Motor neuron (in vitro differentiated cells): ENCODE results near the gene CLSTN2. TPM values are rescaled to one million over a fixed set of nuclear protein-coding genes. Genes with fewer than 3 reads are reported as not detected.
A peak's percentile ranks its signal among the peaks of the same experiment; 100 is the strongest.

Experiments
- ATAC-seq, 8 experiments: fragments of 200-7000 bp; cut with Tn5 transposase; replicated peaks in 6 of 8; 2 replicates each; pipeline ENCODE4 v1.8.0; 2021; ENCODE audit warnings: mild to moderate bottlenecking in 8 of 8, moderate library complexity in 8 of 8
- H3K27ac ChIP-seq, 2 donors: fragments of 250-450 bp; sonication (Bioruptor Pico); 2 replicates each; pipeline ENCODE4 v1.9.0; 2021; ENCODE audit warnings: antibody characterized with exemption in 2 of 2, mild to moderate bottlenecking in 2 of 2, moderate library complexity in 1 of 2
- H3K4me1 ChIP-seq, 2 donors: fragments of 250-450 bp; sonication (Bioruptor Pico); replicated peaks in 1 of 2; 2 replicates each; pipeline ENCODE4 v1.6.1; 2021; ENCODE audit warnings: antibody characterized with exemption in 2 of 2, mild to moderate bottlenecking in 2 of 2, moderate library complexity in 1 of 2
- H3K4me3 ChIP-seq, 5 donors: fragments of 250-450 bp; sonication (Bioruptor Pico); 2 replicates each; pipeline ENCODE4 v1.9.0; 2021; ENCODE audit warnings: antibody characterized with exemption in 5 of 5, mild to moderate bottlenecking in 5 of 5, moderate library complexity in 4 of 5
- WGBS, 10 experiments: fragments of 450-650 bp; shearing (Covaris generic); methylation state at CpG; one replicate each; pipeline ENCODE4 v1.0.0; 2022; 5-methylcytosine and 5-hydroxymethylcytosine counted together
- in situ Hi-C, 9 experiments: fragments of 400-800 bp; cut with MboI; loops; one replicate each; pipeline ENCODE4 v1.15.0; 2021; ENCODE audit warnings: low sequenced_read_pairs in 9 of 9, low pct_unique_long_range_greater_than_20kb in 2 of 9; ENCODE audit not compliant: unreplicated experiment in 9 of 9
- total RNA-seq, 8 experiments: library from RNA; unstranded; fragments of 300-600 nt; gene quantifications; 2 replicates each; pipeline versions ENCODE4 v1.2.3 to v1.2.4, GENCODE V29; 2022

The CLSTN2 gene
- total RNA-seq, 8 experiments from 2014 or later = 1.2 to 125 (median 27.9) TPM

DNA sequence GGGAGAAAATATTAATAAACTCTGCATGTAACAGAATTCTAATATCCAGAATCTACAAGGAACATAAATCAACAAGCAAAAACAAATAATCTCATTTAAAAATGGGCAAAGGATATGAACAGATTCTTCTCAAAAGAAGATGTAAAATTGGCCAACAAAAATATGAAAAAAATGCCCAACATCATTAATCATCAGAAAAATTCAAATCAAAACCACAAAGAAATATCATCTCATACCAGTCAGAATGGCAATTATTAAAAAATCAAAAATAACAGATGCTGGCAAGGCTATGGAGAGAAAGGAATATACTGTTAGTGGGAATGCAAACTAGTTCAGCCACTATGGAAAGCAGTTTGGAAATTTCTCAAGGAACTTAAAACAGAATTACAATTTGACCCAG, 592.2 kb downstream of the CLSTN2 start:
- H3K27ac ChIP-seq = no peak overlapping the region
- no peak overlapping the region for H3K4me3 ChIP-seq
- no peak for ATAC-seq
- in situ Hi-C loops = no loop called here
- peaks cover 0 to 6% of the 10 kb centered on the region in 2 donors for H3K4me1 ChIP-seq

DNA sequence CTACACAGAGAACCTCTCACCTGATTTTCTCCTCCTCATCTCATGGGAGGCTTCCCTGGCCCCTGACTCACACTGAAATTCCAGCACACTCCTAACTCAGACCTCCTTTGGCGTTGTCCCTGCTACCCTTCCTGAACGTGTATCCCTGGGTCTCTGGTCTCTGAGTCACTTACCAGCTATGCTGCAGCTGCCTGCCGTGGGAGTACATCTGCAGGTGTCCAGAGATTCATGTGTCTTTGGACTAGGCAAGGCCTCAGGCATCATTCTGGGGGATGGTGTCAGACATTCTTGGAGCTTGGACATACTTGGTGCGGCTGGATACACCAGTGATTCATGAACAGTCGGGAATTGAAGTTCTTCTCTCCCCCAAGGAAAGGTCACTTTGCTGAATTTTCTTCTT, 594.1 kb downstream of the CLSTN2 start:
- peak in 1 of 8 experiments; percentile 76 for ATAC-seq
- Histone ChIP-seq H3K27ac (no peak overlapping the region), H3K4me3 (no peak overlapping the region), H3K4me1 (peaks cover 0 to 6% of the 10 kb centered on the region in 2 donors)
- WGBS, 10 experiments = 0 to 95% (median 82%) methylated on average over 1 to 5 of the region's 5 CpGs; no CpG with 5 or more reads in 1 of the 10 experiments
- in situ Hi-C loops = no loop called here

DNA sequence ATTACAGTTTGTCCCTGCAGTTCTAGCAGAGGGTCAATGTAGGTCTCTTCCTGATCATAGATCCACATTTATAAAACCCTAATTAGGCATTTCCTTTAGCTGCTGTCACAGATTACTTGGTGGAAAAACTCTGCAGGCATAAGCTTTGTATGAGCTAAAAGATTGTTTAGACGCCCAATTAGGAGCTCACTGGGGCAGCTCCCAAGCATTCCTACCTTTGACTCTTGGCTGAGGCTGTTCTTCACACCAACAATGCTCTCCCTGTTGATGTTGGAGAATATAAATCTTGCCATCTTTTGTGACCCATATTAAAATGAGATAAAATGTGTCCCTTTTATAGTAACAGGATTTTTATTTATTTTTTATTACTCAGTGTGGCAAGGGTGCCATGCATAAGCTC, 594.6 kb downstream of the CLSTN2 start:
- Histone ChIP-seq H3K27ac (no peak overlapping the region), H3K4me3 (no peak overlapping the region), H3K4me1 (peaks cover 0 to 6% of the 10 kb centered on the region in 2 donors)
- in situ Hi-C loops = no loop called here
- 0 to 100% (median 20%) methylated on average over 1 of the region's 1 CpG; no CpG with 5 or more reads in 3 of the 10 experiments for WGBS, 10 experiments
- ATAC-seq = no peak

DNA sequence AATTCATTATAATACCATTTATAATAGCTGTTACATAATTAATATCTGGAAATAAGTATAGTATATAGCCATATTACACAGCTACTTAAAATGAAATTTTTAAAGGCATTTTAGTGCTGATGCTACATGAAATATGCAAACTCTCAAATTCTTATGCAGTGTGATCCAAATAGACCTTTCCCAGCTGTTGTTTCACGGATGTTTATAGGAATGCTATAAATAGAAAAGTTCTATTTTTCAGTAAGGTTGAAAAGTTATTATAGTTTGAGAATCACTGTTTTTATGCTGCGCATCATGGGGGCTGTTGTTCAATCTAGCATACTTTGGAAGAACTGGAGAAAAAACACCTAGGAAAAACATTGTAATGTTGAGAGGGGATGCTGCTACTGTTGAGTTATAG, 595.1 kb downstream of the CLSTN2 start:
- no peak overlapping the region for H3K4me3 ChIP-seq
- in situ Hi-C loops = no loop called here
- WGBS, 10 experiments = 0 to 100% (median 62%) methylated on average over 1 to 2 of the region's 2 CpGs; no CpG with 5 or more reads in 1 of the 10 experiments
- no peak overlapping the region for H3K27ac ChIP-seq
- peaks cover 0 to 6% of the 10 kb centered on the region in 2 donors for H3K4me1 ChIP-seq
- ATAC-seq = no peak

DNA sequence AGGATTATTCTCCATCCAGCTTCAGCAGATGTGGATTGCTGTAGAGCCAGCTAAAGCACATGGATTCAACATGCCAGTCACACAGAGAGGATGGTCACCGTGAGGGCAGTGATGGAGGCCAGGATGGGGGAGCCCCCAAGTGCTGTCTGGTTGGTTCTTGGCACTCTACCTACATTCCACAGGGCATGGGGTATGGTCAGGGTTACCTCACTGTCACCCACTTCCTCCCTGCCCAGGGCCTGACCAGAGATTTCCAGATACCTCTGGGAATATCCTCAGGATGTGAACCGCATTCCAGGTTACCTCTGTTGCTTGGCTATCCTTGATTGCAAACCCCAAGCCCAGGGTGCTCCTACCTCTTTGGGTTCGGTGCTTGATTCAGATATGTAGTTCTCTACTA, 595.6 kb downstream of the CLSTN2 start:
- 0 to 93% (median 83%) methylated on average over 2 to 3 of the region's 3 CpGs; no CpG with 5 or more reads in 7 of the 10 experiments for WGBS, 10 experiments
- Histone ChIP-seq H3K27ac (no peak overlapping the region), H3K4me3 (no peak overlapping the region), H3K4me1 (peaks cover 0 to 6% of the 10 kb centered on the region in 2 donors)
- in situ Hi-C loops = no loop called here
- ATAC-seq = no peak

DNA sequence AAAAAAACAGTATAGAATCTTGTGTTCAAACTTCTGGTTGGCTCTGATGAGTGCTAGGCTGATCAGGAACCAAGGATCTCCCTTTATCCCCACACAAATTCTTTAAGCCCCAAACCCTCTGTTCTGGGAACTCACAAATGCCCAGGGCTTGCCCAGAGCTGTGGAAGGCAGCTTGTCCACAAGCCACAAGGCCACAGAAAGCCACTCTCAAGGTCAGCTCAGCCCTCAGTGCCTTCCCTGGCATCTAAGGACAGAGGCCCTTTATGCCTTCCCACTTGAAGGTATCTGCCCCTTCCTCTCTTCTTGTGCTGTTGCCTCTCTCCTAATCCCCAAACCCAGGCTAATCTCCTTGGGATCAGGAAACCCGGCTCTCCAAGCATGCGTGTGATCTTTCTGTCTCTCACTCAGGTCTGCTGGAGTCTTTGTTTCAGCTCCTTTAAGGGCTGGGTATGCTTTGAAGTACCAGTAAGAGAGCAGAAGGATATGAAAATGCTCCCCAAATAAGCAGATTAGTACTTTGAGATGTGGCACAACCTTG, 597.9 kb downstream of the CLSTN2 start:
- 0 to 100% (median 49%) methylated on average over 1 to 2 of the region's 2 CpGs; no CpG with 5 or more reads in 6 of the 10 experiments for WGBS, 10 experiments
- Histone ChIP-seq H3K4me3 (no peak overlapping the region), H3K27ac (no peak overlapping the region), H3K4me1 (peaks cover 0 to 6% of the 10 kb centered on the region in 2 donors)
- no peak for ATAC-seq
- in situ Hi-C loops = no loop called here

DNA sequence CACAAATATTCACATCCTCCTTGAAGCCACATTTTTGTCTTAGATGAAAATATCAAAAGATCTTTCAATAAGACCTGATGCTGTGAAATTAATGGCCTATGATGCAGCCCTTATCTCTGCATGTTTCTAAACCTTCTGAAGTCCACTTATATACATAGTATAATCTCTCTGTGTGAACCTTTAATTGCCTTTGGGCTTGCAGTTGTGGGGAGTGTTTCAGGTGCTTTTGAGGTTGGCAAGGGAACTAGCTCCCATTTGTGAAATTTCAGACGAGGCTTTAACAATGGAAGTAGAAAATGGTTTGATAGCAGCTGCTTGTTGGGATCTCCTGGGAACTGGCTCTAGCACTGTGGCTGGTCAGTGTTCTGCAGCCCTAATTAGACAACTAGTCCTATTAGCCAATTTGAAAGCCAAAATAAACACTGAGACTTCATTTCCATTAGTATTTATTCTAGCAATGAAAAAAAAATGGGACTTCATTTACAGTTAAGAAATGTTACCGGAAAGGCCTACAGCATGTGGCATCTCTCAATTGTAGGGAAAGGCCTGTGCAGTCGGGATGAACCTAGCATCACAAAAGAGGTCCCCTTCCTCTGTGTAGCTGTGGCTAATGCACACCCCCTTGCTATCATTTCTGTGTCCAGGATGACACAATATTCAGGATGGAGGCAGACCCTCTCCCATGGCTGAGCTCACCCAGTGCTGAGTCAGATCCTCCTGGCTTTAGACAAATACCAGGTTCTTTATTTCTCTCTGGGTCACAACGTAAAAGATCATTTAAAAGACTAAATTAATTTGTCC, 602.1 kb downstream of the CLSTN2 start:
- Histone ChIP-seq H3K4me1 (no peaks in the 10 kb centered on the region), H3K27ac (no peak overlapping the region), H3K4me3 (no peak overlapping the region)
- in situ Hi-C loops = no loop called here
- 26 to 100% (median 77%) methylated on average over 1 to 4 of the region's 4 CpGs; no CpG with 5 or more reads in 1 of the 10 experiments for WGBS, 10 experiments
- peak in 5 of 8 experiments; percentile 59 to 100 (median 83) for ATAC-seq

DNA sequence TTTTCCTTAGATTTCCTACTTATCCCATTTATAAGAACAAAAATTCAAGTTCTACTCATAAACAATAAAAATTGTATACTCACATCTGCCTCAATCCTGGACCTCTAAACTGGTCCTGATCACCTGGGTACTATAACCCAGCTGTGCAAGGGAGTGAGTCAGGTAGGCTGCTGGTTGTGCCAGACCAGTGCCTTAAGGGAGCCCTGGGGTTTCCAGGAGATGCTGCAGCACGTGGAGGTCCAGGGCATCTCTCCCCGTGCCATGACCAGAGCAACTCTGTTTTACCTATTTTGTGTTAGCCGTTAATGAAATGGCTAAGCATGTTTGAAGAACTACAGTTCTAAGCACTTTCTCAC, 602.7 kb downstream of the CLSTN2 start:
- ATAC-seq = peak in 2 of 8 experiments; percentile 57 to 66
- WGBS, 10 experiments = 8 to 95% (median 83%) methylated on average over 1 to 3 of the region's 3 CpGs; no CpG with 5 or more reads in 5 of the 10 experiments
- in situ Hi-C loops = no loop called here
- Histone ChIP-seq H3K4me1 (no peaks in the 10 kb centered on the region), H3K4me3 (no peak overlapping the region), H3K27ac (no peak overlapping the region)

DNA sequence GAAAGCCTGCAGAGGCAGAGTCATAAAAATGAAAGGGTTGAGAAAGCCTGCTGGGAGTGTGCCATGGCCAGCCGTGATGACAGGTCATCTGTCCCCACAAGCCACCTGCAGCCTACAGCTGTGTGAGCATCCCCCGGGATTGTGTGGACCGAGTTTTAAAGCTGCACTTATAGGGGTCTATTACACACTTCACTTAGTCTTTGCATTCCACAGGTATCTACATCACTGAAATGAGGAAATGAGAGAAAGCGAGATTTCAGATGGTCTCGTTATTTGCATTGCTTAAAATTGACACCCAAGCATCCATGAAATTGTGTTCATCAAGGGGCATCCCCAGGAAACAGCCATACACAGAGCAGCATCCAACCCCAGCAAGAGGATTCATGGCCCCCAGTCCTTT, 605.3 kb downstream of the CLSTN2 start:
- Histone ChIP-seq H3K27ac (no peak overlapping the region), H3K4me3 (no peak overlapping the region), H3K4me1 (no peaks in the 10 kb centered on the region)
- in situ Hi-C loops = no loop called here
- WGBS, 10 experiments = 0 to 100% (median 75%) methylated on average over 1 to 5 of the region's 5 CpGs; no CpG with 5 or more reads in 4 of the 10 experiments
- no peak for ATAC-seq

DNA sequence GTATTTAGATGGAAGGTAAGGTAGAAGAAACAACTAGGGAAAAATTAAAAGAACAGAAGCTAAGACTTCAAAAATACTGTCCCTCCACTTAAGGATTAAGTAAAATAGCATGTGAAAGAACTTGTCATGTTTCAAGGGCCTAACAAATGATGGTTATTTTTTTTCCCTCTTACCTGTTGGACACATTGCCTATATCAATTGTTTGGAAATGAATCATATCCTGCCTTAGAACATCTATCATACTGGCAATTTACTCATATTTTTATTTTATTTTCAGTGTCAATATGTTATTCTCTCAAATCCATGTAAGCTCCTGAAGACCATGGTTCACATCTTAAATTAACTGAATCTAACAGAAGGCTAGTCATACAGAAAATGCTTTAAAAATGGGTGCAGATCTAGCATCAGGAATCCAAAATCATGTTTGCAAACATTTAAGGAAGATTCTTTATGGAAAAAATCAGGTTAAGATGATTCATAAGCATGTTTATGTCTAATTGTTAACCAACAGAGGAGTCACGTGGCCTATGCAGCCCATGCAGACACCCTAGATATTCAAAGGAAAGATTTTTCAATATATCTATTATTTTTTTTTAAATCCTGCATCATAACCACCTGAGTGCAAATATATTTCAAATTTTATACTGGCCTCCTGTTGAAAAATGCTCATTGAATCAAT, 607.1 kb downstream of the CLSTN2 start:
- no peak for ATAC-seq
- 0 to 100% (median 91%) methylated on average over 1 of the region's 1 CpG; no CpG with 5 or more reads in 5 of the 10 experiments for WGBS, 10 experiments
- Histone ChIP-seq H3K4me3 (no peak overlapping the region), H3K27ac (no peak overlapping the region), H3K4me1 (no peaks in the 10 kb centered on the region)
- in situ Hi-C loops = no loop called here

DNA sequence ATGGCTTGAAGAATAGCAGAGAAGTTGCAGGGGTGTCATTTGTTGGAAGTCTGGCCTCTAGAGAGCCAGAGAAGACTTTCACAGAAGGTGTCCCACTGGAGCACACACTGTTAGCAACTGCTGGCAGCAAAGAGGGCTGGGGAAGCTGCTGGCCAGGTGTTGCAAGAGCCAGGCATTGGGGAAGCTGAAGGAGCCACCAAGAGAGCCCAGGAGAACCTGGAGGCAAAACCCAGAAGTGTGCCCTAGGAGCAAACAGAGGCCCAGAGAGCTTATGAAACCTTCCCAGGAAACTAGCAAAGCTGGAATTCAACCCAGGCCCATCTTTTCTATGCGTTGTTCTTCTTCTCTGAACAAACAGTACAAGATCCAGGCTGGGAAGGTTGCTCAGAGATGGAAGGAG, 610.2 kb downstream of the CLSTN2 start:
- 0 to 100% (median 100%) methylated on average over 1 of the region's 1 CpG; no CpG with 5 or more reads in 5 of the 10 experiments for WGBS, 10 experiments
- Histone ChIP-seq H3K4me3 (no peak overlapping the region), H3K27ac (no peak overlapping the region), H3K4me1 (no peaks in the 10 kb centered on the region)
- in situ Hi-C loops = no loop called here
- no peak for ATAC-seq

DNA sequence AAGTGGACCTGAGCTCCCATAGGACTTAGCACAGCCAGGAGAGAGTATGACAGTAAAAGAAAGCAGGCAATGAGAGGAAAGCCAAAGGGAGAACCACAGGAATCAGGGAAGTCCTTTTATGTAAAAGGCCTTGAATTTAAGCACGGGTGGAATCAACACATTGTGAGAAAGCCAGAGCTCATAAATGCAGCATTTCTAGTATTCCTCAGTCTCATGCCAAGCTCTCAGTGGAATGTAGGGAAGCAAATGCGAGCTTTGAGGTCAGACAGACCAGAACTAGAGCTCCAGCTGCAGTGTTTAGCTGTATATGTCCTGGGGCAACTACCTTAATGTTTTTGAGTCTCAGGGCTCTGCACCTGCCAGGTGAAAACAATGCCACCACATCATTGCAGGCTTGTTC, 610.8 kb downstream of the CLSTN2 start:
- Histone ChIP-seq H3K4me1 (no peaks in the 10 kb centered on the region), H3K4me3 (no peak overlapping the region), H3K27ac (no peak overlapping the region)
- WGBS, 10 experiments = 0 to 80% (median 60%) methylated on average over 1 to 2 of the region's 2 CpGs; no CpG with 5 or more reads in 5 of the 10 experiments
- no peak for ATAC-seq
- in situ Hi-C loops = no loop called here

DNA sequence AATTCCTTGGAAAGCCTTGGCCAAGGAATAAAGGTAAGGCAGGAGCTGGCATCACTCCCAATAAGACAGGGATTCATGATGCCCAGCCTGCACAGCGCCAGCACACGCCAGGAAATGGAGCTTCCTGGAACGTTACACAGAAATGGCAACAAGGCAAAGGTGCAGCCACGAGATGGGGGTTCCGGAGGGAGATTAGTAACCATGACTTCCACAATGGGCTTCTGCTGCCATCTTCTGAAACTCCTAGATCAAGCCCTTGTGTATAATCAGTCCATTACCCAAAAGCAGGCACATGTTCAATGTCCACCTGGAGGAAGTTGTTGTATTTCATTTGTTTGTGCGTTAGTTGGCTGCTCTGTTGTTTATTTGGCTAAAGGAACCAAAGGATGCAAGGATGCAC, 611.7 kb downstream of the CLSTN2 start:
- 8 to 100% (median 89%) methylated on average over 1 to 5 of the region's 6 CpGs; no CpG with 5 or more reads in 3 of the 10 experiments for WGBS, 10 experiments
- Histone ChIP-seq H3K27ac (no peak overlapping the region), H3K4me3 (no peak overlapping the region), H3K4me1 (no peaks in the 10 kb centered on the region)
- in situ Hi-C loops = no loop called here
- ATAC-seq = no peak
